ENCODE data around the gene NAA80. TPM values are rescaled to one million over a fixed set of nuclear protein-coding genes. Genes with fewer than 3 reads are reported as not detected.
A peak's percentile ranks its signal among the peaks of the same experiment; 100 is the strongest.
"Not testable (repeated sequence)": the region's sequence is repeated elsewhere in the genome, so short reads cannot be mapped to it uniquely, and the experiment has no call there.

The NAA80 gene
- total RNA-seq, 1 experiment from 2014 or later, result 23.5 TPM

DNA sequence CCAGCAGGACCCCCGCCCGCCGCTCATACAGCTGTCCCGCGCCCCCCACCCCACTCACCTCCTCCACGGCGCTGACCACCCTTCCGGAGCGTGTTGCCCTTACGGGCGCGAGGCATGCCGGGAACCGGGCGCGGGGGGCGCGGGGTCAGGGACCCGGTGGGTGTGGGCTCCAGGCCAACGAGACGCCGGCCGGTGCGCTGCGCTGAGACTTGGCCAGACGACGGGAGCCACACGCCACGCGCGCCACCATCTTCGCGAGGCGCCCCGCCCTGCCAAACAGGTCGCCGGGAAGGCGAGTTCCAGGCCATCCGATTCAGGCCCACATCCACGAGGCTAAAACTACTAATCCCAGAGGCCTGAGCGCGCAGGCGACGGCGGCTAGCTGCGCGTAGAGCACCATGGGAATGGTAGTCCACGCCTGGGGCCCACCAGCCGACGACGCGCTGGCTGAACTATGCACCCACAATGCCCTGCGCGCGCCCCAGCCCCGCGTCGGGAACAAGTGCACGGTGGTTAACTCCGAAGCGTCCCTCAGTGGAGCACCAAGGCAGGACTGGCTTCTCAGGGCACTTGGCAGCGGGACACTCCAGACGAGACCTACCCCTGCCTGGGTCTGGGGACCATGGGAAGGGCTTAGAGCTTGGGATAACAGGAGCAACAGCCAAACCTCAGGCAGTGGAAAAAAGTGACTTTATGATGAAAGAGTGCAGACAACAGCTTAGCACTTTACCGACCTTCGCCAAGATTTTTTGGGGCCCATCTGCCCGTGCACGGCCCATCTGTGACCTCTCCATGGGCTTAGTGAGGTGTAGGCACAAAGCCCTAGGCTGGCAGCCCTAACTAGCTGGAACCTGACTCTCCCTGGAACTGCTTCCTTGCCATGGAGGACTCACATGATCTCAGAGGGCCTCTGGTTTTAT is 6.8 kb downstream of the NAA80 start, which contains the start of gene IFRD2:
TSS of gene IFRD2 (minus strand) at position 271 of the 920 bp plus-strand sequence. CDS start at position 116, 155 bp downstream.
- peak; percentile 98 for DNase-seq (ENCODE audit: low read depth)

GRCh38 chr3:50290161-50290641 is 9.0 kb downstream of the NAA80 start:
- no peak for DNase-seq (ENCODE audit: low read depth)

- no peak for DNase-seq (ENCODE audit: low read depth)
These were observed 10.1 kb downstream of the NAA80 start for GRCh38 chr3:50289130-50289529.

DNA sequence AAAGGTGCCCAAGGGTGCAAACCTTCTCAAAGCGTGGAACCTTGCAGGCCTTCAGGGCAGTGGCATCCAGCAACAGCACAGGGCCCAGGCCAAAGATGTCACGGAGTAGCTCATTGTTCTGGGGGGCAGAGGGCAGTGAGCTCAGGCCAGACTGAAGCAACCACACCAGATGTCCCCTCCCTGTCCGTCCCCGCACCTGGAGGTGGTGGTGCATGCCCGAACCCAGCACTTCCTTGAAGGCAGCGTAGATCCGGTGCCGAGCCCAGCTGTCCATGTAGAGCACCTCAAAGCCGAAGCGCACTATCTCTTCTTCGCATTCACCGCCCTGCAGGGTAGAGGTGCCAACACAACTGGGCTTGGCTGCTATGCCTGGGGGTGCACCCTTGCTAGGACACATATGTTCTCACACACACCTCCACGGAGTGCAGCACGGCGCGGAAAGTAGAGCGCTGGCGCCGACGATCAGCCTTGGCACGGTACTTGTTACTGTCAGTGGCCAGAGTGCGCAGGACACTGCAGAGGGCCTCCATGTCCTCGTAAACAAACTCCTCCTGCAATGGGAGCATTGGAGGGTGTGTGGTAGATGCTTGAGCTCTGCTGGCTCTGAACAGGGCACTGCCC is 10.7 kb downstream of the NAA80 start:
- DNase-seq (ENCODE audit: low read depth), result no peak

GRCh38 chr3:50287262-50287661 is 11.9 kb downstream of the NAA80 start:
- DNase-seq (ENCODE audit: low read depth), result no peak

DNA sequence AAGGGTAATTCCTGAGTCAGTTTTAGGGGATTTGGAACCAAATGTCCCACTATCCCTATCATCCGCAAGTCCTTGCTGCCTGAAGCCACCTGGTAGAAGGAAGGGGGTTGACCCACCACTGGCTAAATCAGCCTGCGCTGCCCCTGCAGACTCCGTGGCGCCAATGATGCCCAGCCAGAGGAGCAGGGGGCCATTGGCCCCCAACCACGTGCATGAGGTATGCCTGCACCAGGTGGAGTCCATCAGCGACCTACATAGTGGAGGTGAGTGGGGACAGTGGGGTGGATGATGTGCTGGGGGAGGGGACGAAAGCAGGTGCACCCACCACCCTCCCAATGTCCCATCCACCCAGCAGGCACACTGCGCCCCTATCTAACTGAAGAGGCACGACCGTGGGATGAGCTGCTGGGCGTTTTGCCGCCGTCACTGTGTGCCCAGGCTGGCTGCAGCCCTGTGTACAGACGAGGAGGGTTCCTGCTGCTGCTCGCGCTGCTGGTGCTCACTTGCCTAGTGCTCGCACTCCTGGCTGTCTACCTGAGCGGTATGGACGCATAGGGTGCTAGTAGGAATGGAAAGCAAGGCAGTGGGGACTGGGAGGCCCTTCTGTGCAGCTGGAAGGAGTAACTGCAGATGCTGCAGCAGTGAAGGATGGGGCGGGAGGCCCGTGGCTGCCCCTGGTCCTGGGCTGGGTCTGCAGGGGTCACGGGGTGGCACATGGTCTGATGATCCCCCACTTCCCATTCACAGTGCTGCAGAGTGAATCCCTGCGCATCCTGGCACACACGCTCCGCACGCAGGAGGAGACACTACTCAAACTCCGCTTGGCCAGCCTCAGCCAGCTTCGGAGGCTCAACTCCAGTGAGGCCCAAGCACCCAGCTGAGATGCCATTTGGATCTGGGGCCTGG is 12.6 kb downstream of the NAA80 start:
- DNase-seq (ENCODE audit: low read depth), result no peak

DNA sequence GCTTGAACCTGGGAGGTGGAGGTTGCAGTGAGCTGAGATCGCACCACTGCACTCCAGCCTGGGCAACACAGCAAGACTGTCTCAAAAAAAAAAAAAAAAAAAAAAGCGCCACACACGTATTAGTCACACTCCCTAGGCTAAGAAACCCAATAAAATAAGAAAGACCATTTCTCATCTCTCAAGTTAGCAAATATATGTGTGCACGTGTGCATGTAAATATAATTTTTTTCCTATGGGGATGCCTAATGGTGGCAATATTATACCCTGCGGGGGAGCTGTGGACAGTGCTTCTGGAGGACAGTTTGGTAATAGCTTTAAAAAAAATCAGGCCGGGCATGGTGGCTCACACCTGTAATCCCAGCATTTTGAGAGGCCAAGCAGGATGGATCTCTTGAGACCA is 15.1 kb downstream of the NAA80 start:
- DNase-seq (ENCODE audit: low read depth), result not testable (repeated sequence)

- no peak for DNase-seq (ENCODE audit: low read depth)
These were observed 19.8 kb downstream of the NAA80 start for GRCh38 chr3:50279255-50280016.

DNA sequence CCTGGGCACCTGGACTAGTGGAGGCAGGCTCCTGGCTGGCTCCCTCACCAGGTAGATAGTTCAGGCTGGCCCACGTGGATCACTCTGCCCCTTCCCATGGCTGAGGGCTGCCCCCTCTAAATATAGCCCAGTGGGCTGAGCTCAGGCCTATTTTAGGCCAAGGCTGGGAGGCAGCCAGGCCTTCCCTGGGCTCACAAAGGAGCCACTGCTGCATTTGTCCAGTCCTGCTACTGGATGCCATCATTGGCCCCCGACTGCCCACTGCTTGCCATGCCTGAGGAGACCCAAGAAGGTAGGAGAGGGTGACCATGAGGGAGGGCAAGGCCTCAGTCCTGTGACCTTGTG is 20.4 kb downstream of the NAA80 start, which contains the start of gene LSMEM2:
TSS of gene LSMEM2 (plus strand) at position 208 of the 345 bp plus-strand sequence. CDS start at position 235, 27 bp downstream.
- no peak for DNase-seq (ENCODE audit: low read depth)

DNA sequence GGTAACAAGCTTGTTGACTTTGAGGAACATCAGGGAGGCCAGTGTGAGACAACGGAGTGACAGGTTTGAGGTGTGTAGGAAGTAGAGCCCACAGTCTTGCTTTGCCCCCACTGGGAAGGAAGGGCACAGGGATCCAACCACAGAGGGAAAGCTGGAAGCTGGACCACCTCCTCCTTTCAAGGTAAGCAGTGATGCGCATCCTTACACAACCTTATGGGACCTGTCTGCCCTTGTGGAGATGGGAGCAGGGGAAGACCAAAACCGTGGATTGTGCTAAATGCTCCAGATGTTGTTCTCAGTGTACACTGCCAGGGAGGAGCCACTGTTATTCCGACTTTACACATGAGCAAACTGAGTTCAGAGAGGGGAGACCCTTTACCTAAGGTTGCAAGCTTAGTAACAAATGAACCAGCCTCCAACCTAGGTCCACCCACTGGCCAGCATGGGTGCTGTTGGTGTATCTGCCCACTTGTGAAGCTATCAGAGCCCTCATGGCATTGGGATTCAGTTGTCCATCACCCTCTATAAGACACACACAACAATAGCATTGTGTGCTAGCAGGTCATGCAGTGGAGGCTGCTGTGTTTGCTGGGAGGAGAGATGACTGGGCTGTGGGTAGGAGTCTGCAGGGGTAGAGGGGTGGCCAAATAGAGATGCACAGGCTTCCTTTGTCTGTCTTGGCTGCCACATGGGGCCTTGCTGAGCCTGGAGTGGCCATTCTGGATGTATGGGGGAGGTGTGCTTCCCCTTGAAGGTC is 20.9 kb downstream of the NAA80 start:
- DNase-seq (ENCODE audit: low read depth), result no peak

- DNase-seq (ENCODE audit: low read depth), result no peak
These were observed 22.5 kb downstream of the NAA80 start for GRCh38 chr3:50276762-50277101.

DNA sequence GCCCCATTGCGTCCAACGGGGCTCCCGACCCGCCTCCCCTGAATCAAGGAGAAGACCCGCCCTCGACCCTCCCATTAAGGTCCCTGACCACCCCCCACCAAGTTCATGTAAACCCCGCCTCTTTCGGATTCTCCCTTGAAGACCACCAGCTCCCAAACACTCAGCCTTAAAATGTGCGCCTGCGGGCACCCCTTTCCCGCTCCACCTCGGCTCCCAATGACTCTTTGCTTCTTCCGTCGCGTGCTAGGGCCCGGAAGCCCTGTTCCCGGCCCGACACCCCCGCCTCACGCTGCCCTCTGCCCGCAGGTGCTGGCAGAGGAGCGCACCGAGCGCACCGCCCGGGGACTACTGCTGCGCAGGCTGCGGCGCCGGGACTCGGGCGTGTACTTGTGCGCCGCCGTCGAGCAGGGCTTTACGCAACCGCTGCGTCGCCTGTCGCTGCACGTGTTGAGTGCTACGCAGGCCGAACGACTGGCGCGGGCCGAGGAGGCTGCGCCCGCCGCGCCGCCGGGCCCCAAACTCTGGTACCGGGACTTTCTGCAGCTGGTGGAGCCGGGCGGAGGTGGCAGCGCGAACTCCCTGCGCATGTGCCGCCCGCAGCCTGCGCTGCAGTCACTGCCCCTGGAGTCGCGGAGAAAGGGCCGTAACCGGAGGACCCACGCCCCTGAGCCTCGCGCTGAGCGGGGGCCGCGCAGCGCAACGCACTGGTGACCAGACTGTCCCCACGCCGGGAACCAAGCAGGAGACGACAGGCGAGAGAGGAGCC is 23.0 kb downstream of the NAA80 start:
- no peak for DNase-seq (ENCODE audit: low read depth)

GRCh38 chr3:50275141-50275995 is 23.8 kb downstream of the NAA80 start:
- DNase-seq (ENCODE audit: low read depth), result no peak

GRCh38 chr3:50274371-50275104 is 24.7 kb downstream of the NAA80 start:
- DNase-seq (ENCODE audit: low read depth), result peak; percentile 52

DNA sequence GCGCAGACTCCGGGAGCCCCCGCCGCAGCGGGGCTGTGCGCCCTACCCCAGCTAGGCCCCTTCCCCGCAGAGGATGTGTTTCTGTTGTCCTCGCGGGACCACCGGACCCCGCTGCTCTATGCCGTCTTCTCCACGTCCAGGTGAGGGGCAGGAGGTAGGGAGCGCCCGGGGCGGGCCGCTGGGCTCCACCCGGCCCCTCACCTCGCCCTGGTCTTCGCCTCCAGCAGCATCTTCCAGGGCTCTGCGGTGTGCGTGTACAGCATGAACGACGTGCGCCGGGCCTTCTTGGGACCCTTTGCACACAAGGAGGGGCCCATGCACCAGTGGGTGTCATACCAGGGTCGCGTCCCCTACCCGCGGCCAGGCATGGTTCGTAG is 25.5 kb downstream of the NAA80 start:
- no peak for DNase-seq (ENCODE audit: low read depth)

DNA sequence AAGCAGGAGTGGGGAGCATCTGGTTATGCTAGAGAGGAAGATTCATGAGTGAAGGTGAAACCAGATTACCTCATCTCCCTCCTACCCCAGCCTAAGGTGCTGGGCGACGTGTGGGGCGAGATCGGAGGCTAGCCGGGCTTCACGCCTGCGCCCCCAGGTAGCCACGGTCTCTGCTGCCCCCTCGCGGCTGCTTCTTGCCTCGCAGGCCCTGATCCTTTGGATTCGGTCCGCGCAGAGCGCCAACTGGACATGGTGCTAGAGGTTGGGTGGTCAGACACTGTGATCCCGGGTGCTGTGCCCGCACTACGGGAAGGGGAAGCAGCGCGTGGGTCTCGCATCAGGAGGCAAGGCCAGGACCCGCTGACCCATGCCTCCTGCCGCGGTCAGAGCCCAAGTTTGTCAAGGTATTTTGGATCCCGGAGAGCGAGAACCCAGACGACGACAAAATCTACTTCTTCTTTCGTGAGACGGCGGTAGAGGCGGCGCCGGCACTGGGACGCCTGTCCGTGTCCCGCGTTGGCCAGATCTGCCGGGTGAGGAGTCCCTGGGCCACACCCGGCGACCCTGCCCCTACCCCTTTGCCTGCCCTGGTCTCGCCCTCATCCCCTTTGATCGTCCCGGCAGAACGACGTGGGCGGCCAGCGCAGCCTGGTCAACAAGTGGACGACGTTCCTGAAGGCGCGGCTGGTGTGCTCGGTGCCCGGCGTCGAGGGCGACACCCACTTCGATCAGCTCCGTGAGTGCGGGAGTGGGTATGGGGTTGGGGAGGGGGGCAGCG is 26.1 kb downstream of the NAA80 start:
- peak; percentile 78 for DNase-seq (ENCODE audit: low read depth)

GRCh38 chr3:50272538-50272910 is 26.7 kb downstream of the NAA80 start:
- not testable (repeated sequence) for DNase-seq (ENCODE audit: low read depth)
